ENCODE data around the gene R3HDM1.
"Not testable (repeated sequence)": the region's sequence is repeated elsewhere in the genome, so short reads cannot be mapped to it uniquely, and the experiment has no call there.

Gene R3HDM1

DNA sequence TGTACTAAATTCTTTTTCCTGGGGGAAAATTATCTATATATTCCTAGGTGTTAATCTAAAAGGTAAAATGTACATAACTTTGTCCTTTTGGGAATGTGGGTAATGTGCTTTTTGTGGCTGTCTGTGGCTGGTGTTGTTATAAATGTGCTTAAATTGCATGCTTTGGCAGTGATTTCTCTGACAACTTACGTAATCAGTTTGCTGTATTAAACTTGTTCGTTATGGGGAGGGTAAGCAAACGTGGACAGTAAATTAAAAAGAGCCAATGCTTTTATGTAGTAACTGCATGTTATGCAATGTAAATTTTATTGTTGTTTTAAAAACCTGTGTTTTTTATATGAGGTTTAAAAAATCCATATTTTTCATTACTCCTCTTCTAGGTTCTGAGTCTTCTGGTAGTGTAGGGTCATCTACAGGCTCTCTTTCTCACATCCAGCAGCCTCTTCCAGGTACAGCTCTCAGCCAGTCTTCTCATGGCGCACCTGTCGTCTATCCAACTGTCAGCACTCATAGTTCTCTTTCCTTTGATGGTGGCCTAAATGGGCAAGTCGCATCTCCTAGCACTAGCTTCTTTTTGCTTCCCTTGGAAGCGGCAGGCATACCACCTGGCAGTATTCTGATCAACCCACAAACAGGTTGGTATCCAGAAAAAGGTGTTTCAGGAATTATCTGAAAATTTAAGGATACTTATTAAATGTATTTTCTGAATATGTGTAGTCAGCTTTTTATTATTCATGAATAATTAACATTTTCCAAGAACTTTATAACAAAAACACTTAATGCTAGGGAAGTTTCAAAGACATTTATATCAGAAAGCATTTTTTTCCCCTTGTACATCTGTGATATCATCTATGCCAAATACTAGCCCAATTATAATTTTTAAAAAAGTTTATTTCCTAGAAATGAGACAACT lies 110.1 kb downstream of the R3HDM1 start:
- DNase-seq (ENCODE audit: low spot score): no peak

DNA sequence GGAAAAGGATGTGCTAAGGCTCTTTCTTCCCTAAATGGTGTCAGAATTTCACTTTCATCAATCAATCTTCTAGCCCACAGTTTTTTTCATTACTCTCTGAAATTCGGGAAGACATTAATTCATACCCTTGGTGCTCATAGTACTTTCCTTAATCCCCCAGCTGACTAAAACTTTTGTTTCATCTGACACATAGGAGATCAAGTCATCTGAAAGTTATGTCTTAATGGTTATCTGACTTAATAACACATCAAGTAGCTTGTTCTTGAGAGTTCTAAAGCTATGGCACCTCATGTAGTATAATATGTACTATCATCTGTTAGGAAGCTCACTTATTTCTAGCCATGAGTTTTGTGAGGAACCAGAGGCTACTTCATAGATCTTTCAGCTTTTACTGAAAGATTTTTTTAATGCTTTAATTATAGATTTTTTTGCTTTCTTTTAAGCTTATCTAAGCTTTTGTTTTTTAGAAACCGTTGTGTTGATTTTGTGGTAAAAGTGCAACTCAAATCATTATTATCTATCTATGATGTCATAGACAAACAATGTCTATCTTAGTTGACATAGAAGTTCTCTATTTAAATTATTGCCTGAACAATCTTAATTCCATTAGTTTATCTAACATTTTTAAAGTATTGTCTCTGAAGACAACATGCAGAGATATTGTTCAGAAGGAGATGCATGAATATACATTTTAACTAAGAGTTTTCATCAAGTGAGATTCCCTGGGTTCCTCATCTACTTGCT lies 116.7 kb downstream of the R3HDM1 start:
- no peak for DNase-seq (ENCODE audit: low spot score)

DNA sequence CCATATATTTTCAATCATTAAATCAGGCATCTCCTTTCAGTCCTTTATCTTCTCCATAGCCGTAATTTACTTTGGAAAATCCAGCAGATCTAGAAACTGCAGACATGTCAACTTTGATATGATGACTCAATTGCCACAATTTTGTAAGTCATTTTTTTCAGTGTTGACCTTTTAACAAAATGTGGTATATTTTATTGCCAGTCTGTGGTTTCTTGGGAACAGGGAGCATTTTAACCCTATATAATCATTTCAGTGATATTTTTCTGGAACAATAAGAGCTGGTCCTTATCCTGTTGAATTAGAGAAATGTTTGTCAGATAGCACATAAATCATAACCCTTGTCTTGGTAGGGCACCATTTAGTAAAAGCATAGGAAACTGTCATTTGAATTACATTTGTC lies 119.4 kb downstream of the R3HDM1 start:
- DNase-seq (ENCODE audit: low spot score): no peak

GRCh38 chr2:135651717-135652116 lies 120.4 kb downstream of the R3HDM1 start:
- no peak for DNase-seq (ENCODE audit: low spot score)

- DNase-seq (ENCODE audit: low spot score): not testable (repeated sequence)
These were observed 123.0 kb downstream of the R3HDM1 start for GRCh38 chr2:135654239-135654638.

DNA sequence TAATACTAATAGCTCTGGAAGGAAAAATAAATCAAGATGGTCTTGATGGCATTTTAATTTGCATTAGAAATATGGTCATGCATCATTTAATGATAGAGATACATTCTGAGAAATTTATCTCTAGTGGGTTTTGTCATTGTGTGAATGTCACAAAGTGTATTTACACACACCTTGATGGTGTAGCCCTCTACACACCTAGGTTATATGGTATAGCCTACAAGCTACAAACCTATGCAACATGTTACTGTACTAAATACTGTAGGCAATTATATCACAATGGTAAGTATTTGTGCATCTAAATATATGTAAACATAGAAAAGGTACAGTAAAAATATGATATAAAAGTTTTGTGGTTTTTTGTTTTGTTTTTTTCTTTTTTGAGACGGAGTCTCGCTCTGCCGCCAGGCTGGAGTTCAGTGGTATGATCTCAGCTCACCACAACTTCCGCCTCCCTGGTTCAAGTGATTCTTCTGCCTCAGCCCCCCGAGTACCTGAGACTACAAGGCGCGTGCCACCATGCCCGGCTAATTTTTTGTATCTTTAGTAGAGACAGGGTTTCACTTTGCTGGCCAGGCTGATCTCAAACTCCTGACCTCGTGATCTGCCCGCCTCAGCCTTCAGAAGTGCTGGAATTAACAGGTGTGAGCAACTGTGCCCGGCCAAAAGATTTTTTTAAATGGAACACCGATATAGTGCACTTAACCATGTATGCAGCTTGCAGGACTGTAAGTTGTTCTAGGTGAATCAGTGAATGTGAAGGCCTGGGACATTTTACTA lies 126.7 kb downstream of the R3HDM1 start:
- no peak for DNase-seq (ENCODE audit: low spot score)

DNA sequence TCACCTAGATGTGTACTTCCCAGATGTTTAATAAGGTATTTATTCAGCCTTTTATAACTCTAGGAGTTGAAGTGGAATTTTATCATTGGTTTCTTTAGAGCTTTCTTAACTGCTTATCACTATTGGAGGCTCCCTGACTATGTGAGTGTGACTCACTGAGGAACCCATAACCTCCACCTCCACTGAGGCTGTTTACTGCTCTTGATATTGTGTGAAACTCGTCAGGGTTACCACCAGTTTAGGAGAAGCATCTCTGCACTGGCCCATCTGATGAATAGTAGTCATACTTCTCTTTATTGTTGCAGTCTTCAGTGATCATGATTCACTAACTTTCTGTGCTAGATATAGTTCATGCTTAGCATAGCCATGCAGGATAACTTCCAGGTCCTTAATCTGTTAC lies 130.8 kb downstream of the R3HDM1 start:
- no peak for DNase-seq (ENCODE audit: low spot score)

DNA sequence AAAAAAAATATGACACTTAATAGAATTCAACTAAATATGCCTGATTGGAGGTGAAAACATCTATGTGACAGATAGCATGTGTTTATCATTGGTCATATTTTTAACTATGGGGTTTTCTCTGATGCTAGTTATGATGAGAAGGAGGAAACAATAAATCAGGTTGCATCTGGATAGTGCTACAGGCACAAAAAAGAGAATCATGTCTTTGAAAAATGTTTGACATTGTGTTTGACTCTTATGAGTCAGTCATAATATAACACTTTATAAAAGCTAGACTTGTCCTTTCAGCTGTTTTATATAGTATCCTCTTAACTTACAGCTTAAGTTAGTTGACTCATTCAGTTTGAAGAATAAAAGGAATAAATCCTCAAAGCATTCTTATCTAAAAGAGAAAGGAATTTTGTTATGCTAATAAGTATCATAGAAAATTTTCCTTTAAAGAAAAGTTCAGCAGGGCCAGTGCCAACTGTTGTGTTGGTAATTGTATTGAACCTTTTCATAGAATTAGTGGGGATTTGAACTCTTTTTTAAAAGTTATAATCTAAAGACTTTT lies 131.9 kb downstream of the R3HDM1 start:
- no peak for DNase-seq (ENCODE audit: low spot score)

- no peak for DNase-seq (ENCODE audit: low spot score)
These were observed 133.4 kb downstream of the R3HDM1 start for GRCh38 chr2:135664623-135665068.

GRCh38 chr2:135667045-135667444 lies 135.8 kb downstream of the R3HDM1 start:
- no peak for DNase-seq (ENCODE audit: low spot score)

DNA sequence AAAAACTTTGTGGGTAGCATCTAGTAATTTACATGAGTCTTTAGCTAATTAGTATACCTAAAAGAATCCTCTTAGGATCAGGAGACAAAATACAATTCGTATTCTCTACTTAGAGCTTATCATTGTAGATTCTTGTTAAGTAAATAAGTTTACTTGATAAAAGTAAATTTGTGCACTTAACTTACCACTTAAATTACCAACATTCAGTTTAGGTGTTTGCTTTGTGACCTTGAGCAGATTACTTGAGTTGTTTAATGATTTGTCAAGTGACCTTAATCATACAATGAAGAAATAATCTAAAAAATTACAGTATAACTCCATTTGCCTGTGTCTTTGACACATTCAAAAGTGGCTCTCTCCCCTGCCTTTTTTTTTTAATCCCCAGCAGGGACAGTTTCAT lies 143.2 kb downstream of the R3HDM1 start:
- DNase-seq (ENCODE audit: low spot score): no peak

DNA sequence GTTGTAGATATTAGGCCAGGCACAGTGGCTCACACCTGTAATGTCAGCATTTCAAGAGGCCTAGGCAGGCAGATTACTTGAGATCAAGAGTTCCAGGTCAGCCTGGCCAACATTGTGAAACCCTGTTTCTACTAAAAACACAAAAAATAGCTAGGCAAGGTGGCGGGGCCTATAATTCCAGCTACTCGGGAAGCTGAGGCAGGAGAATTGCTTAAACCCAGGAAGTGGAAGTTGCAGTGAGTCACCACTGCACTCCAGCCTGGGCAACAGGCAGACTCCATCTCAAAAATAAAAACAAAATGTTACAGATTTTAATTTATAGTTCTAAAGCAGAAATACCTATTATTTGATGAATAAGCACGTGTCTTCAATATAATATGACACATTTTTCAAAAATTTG lies 144.7 kb downstream of the R3HDM1 start:
- DNase-seq (ENCODE audit: low spot score): no peak

DNA sequence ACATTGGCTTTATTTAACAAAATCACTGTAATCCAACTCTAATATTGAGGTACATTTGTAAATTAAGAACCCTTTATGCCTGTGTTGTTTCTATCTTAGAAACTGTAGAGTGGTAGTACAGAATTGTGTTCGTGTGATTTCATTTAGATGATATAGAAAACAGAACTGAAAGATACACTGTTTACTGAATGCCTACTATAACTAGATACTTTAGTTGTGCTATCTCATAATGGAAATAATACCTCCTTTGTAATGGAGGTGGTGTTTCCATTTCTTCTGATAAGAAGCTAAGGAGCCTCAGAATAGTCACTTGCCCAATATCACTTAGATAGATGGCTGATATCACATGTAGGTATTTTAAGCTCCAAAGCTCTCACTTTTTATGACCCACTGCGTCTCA lies 147.8 kb downstream of the R3HDM1 start:
- no peak for DNase-seq (ENCODE audit: low spot score)

DNA sequence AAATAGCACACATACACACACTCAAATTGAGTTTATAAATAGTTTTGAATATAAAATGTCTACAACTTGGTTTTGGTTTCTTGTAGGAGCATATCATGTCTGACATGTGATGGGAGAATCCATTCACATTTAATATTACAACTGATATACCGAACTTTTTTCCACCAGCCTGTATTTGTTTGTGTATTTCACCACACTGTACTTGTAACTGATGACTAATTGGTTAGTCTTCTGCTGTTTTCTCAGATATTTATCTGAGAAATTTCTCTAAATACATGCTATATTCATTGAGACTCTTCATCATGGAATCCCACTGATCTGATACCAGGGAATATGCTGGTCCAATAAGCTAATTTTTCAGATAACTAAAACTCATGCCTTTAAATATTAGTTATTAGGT lies 154.1 kb downstream of the R3HDM1 start:
- DNase-seq (ENCODE audit: low spot score): no peak

GRCh38 chr2:135688978-135689377 lies 157.7 kb downstream of the R3HDM1 start:
- DNase-seq (ENCODE audit: low spot score): no peak

DNA sequence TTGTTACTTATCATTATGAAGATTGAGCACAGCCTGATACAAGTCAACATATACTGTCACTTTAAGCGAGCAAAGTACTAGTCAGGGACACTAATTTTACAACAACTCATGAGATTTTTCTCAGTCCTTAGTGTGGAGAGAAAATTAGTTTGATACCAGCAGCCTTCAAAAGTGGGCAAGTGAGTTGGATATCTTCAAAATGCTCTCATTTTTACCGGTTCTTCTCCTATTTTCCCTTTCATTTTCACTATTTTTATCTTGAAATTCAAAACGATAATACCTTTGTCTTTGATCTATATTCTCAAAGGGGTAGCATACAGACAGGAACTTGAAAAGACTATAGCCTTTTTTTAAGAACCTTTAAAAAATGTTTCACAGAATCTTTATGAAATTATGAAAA lies 158.4 kb downstream of the R3HDM1 start:
- no peak for DNase-seq (ENCODE audit: low spot score)

DNA sequence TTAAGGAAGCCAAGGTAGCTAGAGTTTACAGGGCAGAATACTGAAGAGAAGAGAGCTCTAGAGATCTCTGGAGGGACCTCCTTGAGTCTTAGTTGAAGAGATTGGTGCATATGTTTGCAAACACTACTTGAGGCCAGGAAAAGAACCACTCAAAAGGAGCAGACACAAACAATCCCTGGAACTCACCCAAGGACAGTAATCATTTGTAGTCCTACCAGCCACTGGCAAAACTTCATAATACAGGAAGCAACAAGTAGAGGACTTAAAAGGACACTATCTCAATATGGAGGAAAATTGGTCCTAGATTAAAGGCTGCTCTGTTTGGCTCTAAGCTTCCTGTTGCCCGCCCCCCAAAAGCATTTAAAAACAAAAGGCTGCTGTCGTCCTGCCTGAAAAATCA lies 163.4 kb downstream of the R3HDM1 start:
- DNase-seq (ENCODE audit: low spot score): no peak

GRCh38 chr2:135698838-135699237 lies 167.6 kb downstream of the R3HDM1 start:
- DNase-seq (ENCODE audit: low spot score): no peak

GRCh38 chr2:135701442-135701841 lies 170.2 kb downstream of the R3HDM1 start:
- no peak for DNase-seq (ENCODE audit: low spot score)

GRCh38 chr2:135703300-135703699 lies 172.0 kb downstream of the R3HDM1 start:
- no peak for DNase-seq (ENCODE audit: low spot score)

DNA sequence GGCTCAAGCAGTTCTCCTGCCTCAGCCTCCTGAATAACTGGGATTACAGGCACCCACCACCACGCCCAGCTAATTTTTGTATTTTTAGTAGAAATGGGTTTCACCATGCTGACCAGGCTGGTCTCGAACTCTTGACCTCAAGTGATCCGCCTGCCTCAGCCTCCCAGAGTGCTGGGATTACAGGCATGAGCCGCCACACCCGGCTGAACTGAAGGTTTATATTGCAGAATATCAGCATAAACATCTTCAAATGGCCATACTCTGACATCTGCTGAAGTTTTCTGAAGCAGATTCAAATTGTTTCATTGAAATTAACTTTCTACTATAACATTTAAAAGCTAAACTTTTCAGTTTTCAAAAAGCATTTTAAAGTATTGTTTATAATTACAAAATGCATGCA lies 172.8 kb downstream of the R3HDM1 start:
- DNase-seq (ENCODE audit: low spot score): not testable (repeated sequence)

DNA sequence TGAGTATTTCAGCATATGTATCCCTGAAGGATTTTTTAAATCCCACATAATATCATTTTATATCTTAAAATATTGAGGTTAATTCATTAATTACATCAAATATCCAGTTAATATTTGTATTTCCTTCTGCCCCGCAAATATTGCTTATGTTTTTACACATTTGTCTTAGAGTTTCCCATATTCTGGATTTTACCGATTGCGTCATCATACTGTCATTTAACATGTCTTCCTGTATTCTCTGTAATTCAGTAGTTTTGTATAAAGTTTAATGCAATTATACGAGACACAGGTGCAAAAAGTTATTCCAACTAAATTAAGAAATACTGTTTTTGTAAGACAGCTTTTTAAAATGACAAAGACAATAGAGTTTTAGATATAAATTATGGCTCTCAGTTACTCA lies 176.9 kb downstream of the R3HDM1 start:
- DNase-seq (ENCODE audit: low spot score): no peak

Measured in NAMALWA (cell line).